MM.1S (cell line): ENCODE data around the gene TSPEAR.

Source experiments
- DNase-seq: peaks from one replicate; pipeline ENCODE4 v3.0.0-alpha.2; 2015
- H2AFZ ChIP-seq: fragments of 300-600 bp; sonication (generic); 2 replicates; pipeline ENCODE4 v1.6.0; 2016; ENCODE audit warnings: antibody characterized with exemption, low read length
- H3F3A ChIP-seq: fragments of 300-600 bp; sonication (generic); 2 replicates; pipeline ENCODE4 v1.6.1; 2016; ENCODE audit warnings: mild to moderate bottlenecking, antibody characterized with exemption, low read length, moderate library complexity, mixed read lengths; ENCODE audit not compliant: insufficient read depth
- H3K27ac ChIP-seq: fragments of 300-600 bp; sonication (generic); 2 replicates; pipeline ENCODE4 v1.5.1; 2016; ENCODE audit warnings: mild to moderate bottlenecking, low read length
- H3K27me3 ChIP-seq: fragments of 300-600 bp; sonication (generic); replicated peaks from 2 replicates; pipeline ENCODE4 v1.6.0; 2016; ENCODE audit warnings: low read length; ENCODE audit not compliant: insufficient read depth
- H3K36me3 ChIP-seq: fragments of 300-600 bp; sonication (generic); replicated peaks from 2 replicates; pipeline ENCODE4 v1.6.1; 2016; ENCODE audit warnings: mild to moderate bottlenecking, low read length, mixed read lengths; ENCODE audit not compliant: insufficient read depth
- H3K4me1 ChIP-seq: fragments of 300-600 bp; sonication (generic); 2 replicates; pipeline ENCODE4 v1.6.1; 2016; ENCODE audit warnings: low read length, mixed read lengths
- H3K4me2 ChIP-seq: fragments of 300-600 bp; sonication (generic); 2 replicates; pipeline ENCODE4 v1.6.0; 2016; ENCODE audit warnings: low read depth, low read length
- H3K4me3 ChIP-seq: fragments of 300-600 bp; sonication (generic); 2 replicates; pipeline ENCODE4 v1.5.1; 2016; ENCODE audit warnings: low read length, mixed read lengths
- H3K79me2 ChIP-seq: fragments of 300-600 bp; sonication (generic); 2 replicates; pipeline ENCODE4 v1.6.1; 2016; ENCODE audit warnings: mixed run types, low read length, mixed read lengths
- H3K9ac ChIP-seq: fragments of 300-600 bp; sonication (generic); 2 replicates; pipeline ENCODE4 v1.6.1; 2016; ENCODE audit warnings: low read length, mixed read lengths
- H3K9me2 ChIP-seq: fragments of 300-600 bp; sonication (generic); replicated peaks from 2 replicates; pipeline ENCODE4 v1.6.1; 2016; ENCODE audit warnings: mild to moderate bottlenecking, low read length, mixed read lengths; ENCODE audit not compliant: insufficient read depth
- H3K9me3 ChIP-seq: fragments of 300-600 bp; sonication (generic); replicated peaks from 2 replicates; pipeline ENCODE4 v1.6.1; 2016; ENCODE audit warnings: mild to moderate bottlenecking, low read length, mixed read lengths; ENCODE audit not compliant: insufficient read depth
- H4K20me1 ChIP-seq: fragments of 300-600 bp; sonication (generic); 2 replicates; pipeline ENCODE4 v1.6.1; 2016; ENCODE audit warnings: mild to moderate bottlenecking, low read length, moderate library complexity, mixed read lengths; ENCODE audit not compliant: insufficient read depth
- EZH2 ChIP-seq: fragments of 300-600 bp; sonication (generic); optimal IDR thresholded peaks from 2 replicates; pipeline ENCODE3; 2017; ENCODE audit warnings: low read depth, mild to moderate bottlenecking, antibody characterized with exemption, low read length, mixed read lengths
- EZH2phosphoT487 ChIP-seq: fragments of 300-600 bp; sonication (generic); IDR thresholded peaks from 2 replicates; pipeline ENCODE4 v1.6.1; 2018; ENCODE audit warnings: antibody characterized with exemption, low read length
- TF ChIP-seq, protein P1 (sequence below): fragments of 300-600 bp; sonication (generic); IDR thresholded peaks from 2 replicates; pipeline ENCODE4 v1.5.1; 2016; ENCODE audit warnings: antibody characterized with exemption, low read length, mixed read lengths

Gene TSPEAR

DNA sequence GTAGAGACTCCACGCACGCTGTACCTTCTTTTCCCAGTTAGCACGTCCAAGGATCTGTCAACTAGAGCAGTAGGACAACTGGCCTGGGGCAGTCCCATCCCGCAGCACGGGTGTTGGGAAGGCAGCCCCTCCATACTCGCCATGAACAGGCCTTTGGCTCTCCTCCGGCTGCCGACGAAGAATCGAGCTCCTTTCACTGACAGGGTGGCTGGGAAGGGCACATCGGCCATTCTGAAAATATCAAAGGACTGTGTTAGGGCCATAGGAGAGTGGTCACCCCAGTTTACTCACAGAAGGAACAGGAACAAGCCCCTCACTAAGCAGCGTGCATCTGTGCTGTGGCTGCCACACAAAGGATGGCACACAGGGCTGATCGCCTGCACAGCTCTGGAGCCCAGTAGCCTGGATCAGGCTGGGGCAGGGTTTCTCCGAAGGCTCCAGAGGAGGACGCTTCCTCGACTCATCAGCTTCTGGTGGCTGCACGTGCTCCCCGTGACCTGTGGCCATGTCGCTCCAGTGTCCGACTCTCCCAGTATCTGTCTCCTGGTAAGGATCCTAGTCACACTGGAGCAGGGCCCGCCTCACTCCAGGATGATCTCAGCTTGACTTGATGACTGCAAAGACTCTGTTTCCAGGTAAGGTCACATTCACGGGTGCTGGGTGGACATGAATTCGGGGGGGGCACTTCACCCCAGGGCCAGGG lies 180.3 kb downstream of the TSPEAR start:
- Histone ChIP-seq H3K9me3 (no peaks in the 10 kb centered on the region), H4K20me1 (no peaks in the 10 kb centered on the region), H3K36me3 (no peaks in the 10 kb centered on the region), H3K79me2 (no peaks in the 10 kb centered on the region), H2AFZ (no peak overlapping the region), H3K9ac (no peak overlapping the region), H3K9me2 (no peaks in the 10 kb centered on the region), H3K4me1 (no peaks in the 10 kb centered on the region), H3F3A (no peaks in the 10 kb centered on the region), H3K27ac (no peak overlapping the region), H3K27me3 (peaks cover 92% of the 10 kb centered on the region), H3K4me3 (no peak overlapping the region), H3K4me2 (no peak overlapping the region)
- no peak for TF ChIP-seq EZH2phosphoT487
- no peak for DNase-seq

DNA sequence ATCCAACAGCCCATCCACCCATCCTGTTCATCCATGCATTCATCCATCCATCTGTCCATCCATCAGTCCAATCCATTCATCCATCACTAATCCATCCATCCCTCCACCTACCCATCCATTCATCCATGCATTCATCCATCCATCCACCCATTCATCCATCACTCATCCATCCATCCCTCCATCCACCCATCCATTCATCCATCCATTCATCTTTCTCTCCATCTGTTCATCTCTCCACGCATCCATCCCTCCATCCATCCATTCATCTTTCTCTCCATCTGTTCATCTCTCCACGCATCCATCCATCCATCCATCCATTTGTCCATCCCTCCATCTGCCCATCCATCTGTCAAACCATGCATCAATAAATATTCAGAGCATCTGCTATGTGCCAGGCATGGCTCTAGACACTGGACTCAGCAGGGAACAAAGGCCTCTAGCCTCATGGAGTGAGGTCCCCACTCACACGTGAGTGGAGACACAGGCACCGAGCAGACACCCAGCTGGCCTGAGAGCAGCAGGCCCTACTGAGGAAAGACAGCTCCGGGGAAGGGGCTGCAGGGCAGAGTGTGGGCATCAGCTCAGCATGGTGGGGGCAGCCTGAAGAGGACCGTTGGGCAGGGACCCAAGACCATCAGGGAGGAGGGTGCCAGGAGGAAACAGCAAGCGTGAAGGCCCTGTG lies 181.0 kb downstream of the TSPEAR start:
- Histone ChIP-seq H3K4me1 (no peaks in the 10 kb centered on the region), H3K36me3 (no peaks in the 10 kb centered on the region), H4K20me1 (no peaks in the 10 kb centered on the region), H3K27ac (no peak overlapping the region), H3K4me2 (no peak overlapping the region), H3K9me2 (no peaks in the 10 kb centered on the region), H3K9me3 (no peaks in the 10 kb centered on the region), H3K27me3 (peaks cover 93% of the 10 kb centered on the region), H3F3A (no peaks in the 10 kb centered on the region), H3K79me2 (no peaks in the 10 kb centered on the region), H3K9ac (no peak overlapping the region), H2AFZ (no peak overlapping the region), H3K4me3 (no peak overlapping the region)
- no peak for DNase-seq
- TF ChIP-seq EZH2 (no peak), EZH2phosphoT487 (no peak)
- TF ChIP-seq, protein P1, sequence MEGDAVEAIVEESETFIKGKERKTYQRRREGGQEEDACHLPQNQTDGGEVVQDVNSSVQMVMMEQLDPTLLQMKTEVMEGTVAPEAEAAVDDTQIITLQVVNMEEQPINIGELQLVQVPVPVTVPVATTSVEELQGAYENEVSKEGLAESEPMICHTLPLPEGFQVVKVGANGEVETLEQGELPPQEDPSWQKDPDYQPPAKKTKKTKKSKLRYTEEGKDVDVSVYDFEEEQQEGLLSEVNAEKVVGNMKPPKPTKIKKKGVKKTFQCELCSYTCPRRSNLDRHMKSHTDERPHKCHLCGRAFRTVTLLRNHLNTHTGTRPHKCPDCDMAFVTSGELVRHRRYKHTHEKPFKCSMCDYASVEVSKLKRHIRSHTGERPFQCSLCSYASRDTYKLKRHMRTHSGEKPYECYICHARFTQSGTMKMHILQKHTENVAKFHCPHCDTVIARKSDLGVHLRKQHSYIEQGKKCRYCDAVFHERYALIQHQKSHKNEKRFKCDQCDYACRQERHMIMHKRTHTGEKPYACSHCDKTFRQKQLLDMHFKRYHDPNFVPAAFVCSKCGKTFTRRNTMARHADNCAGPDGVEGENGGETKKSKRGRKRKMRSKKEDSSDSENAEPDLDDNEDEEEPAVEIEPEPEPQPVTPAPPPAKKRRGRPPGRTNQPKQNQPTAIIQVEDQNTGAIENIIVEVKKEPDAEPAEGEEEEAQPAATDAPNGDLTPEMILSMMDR: no peak

DNA sequence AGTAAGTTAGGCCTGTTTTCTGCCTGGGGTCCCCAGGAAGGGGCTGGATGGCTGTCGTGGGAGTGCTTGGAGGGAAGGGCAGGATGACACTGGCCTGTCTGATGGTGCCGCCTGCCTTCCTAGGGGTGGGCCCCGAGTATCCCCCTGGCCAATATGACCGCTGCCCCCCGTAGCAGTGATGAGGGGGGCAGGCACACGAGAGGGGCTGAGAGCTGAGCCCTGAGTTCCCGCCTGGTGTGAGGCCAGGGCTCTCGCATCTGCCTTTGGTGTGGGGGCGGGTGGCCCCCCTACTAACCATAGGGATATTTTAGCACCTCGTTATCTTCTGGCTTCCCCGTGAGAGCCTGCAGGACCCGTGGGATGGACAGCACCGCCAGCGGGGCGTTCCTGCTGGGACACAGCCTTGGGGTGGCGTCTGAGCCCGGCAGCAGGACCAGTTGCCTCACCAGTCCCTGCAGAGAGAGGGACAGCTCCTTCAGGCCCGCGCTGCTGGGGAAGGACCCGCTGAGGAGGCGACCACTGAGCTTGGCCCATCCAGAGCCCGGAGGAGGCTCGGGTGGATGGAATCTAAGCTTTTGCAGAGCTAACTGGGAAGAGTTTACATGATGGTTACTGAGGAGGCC lies 181.8 kb downstream of the TSPEAR start:
- Histone ChIP-seq H3K4me3 (no peak overlapping the region), H3K4me2 (no peak overlapping the region), H2AFZ (no peak overlapping the region), H3K9me3 (no peaks in the 10 kb centered on the region), H3K27me3 (peaks cover 93% of the 10 kb centered on the region), H3K27ac (no peak overlapping the region), H4K20me1 (no peaks in the 10 kb centered on the region), H3K9me2 (no peaks in the 10 kb centered on the region), H3F3A (no peaks in the 10 kb centered on the region), H3K4me1 (no peaks in the 10 kb centered on the region), H3K79me2 (no peaks in the 10 kb centered on the region), H3K36me3 (no peaks in the 10 kb centered on the region), H3K9ac (no peak overlapping the region)
- no peak for DNase-seq
- TF ChIP-seq EZH2phosphoT487: no peak
- TF ChIP-seq EZH2: no peak
- TF ChIP-seq, protein P1: no peak
